ENCODE results near the gene KRTAP5-11. TPM values are rescaled to one million over a fixed set of nuclear protein-coding genes. Genes with fewer than 3 reads are reported as not detected.
"Not testable (repeated sequence)": the region's sequence is repeated elsewhere in the genome, so short reads cannot be mapped to it uniquely, and the experiment has no call there.

KRTAP5-11 gene
- total RNA-seq, 1 donor from 2014 or later: not detected

- DNase-seq (ENCODE audit: low spot score in 2 of 2): no peak
- H3K9me3 ChIP-seq: no peaks in the 10 kb centered on the region
- intact Hi-C loops (cut with DNase I): no loop called here
Observed at GRCh38 chr11:71545405-71545966, 37.2 kb downstream of the KRTAP5-11 start.

GRCh38 chr11:71544525-71545214, 38.0 kb downstream of the KRTAP5-11 start:
- intact Hi-C loops (cut with DNase I): no loop called here
- TF ChIP-seq CTCF (IDR thresholded peaks at IDR 0.05): no peak

More at GRCh38 chr11:71545405-71545966, 37.2 kb downstream of the KRTAP5-11 start:
- Histone ChIP-seq H3K4me1 (no peaks in the 10 kb centered on the region), H3K4me3 (no peak overlapping the region), H3K36me3 (no peaks in the 10 kb centered on the region), H3K27ac (no peak overlapping the region), H3K27me3 (no peaks in the 10 kb centered on the region)
- no peak for TF ChIP-seq CTCF (IDR thresholded peaks at IDR 0.05)

GRCh38 chr11:71543866-71544265, 38.8 kb downstream of the KRTAP5-11 start:
- intact Hi-C loops (cut with DNase I): no loop called here
- H3K27me3 ChIP-seq: no peaks in the 10 kb centered on the region
- TF ChIP-seq CTCF (IDR thresholded peaks at IDR 0.05): no peak

More at GRCh38 chr11:71544525-71545214, 38.0 kb downstream of the KRTAP5-11 start:
- H3K9me3 ChIP-seq: no peaks in the 10 kb centered on the region
- H3K27ac ChIP-seq: no peak overlapping the region
- H3K4me3 ChIP-seq: no peak overlapping the region
- no peaks in the 10 kb centered on the region for H3K36me3 ChIP-seq
- no peaks in the 10 kb centered on the region for H3K27me3 ChIP-seq
- H3K4me1 ChIP-seq: no peaks in the 10 kb centered on the region
- no peak for DNase-seq (ENCODE audit: low spot score in 2 of 2)

GRCh38 chr11:71542879-71543777, 39.5 kb downstream of the KRTAP5-11 start:
- Histone ChIP-seq H3K9me3 (no peaks in the 10 kb centered on the region), H3K36me3 (no peaks in the 10 kb centered on the region), H3K4me1 (no peaks in the 10 kb centered on the region), H3K27ac (no peak overlapping the region), H3K27me3 (no peaks in the 10 kb centered on the region), H3K4me3 (no peak overlapping the region)
- no peak for TF ChIP-seq CTCF (IDR thresholded peaks at IDR 0.05)
- intact Hi-C loops (cut with DNase I): no loop called here
- DNase-seq (ENCODE audit: low spot score in 2 of 2): no peak

More at GRCh38 chr11:71543866-71544265, 38.8 kb downstream of the KRTAP5-11 start:
- H3K4me3 ChIP-seq: no peak overlapping the region
- no peak for DNase-seq (ENCODE audit: low spot score in 2 of 2)
- H3K9me3 ChIP-seq: no peaks in the 10 kb centered on the region
- no peaks in the 10 kb centered on the region for H3K36me3 ChIP-seq
- H3K4me1 ChIP-seq: no peaks in the 10 kb centered on the region
- H3K27ac ChIP-seq: no peak overlapping the region

GRCh38 chr11:71542382-71542781, 40.3 kb downstream of the KRTAP5-11 start:
- Histone ChIP-seq H3K27ac (no peak overlapping the region), H3K36me3 (no peaks in the 10 kb centered on the region), H3K4me3 (no peak overlapping the region), H3K27me3 (no peaks in the 10 kb centered on the region), H3K9me3 (no peaks in the 10 kb centered on the region), H3K4me1 (no peaks in the 10 kb centered on the region)
- TF ChIP-seq CTCF (IDR thresholded peaks at IDR 0.05): no peak
- no peak for DNase-seq (ENCODE audit: low spot score in 2 of 2)
- intact Hi-C loops (cut with DNase I): no loop called here

GRCh38 chr11:71540521-71541304, 42.0 kb downstream of the KRTAP5-11 start:
- H3K36me3 ChIP-seq; DNase-seq (ENCODE audit: low spot score in 2 of 2); H3K4me3 ChIP-seq; H3K4me1 ChIP-seq; H3K27me3 ChIP-seq; H3K9me3 ChIP-seq; H3K27ac ChIP-seq; intact Hi-C loops (cut with DNase I): not testable (repeated sequence)

GRCh38 chr11:71539971-71540370, 42.7 kb downstream of the KRTAP5-11 start:
- H3K4me3 ChIP-seq; DNase-seq (ENCODE audit: low spot score in 2 of 2); H3K27me3 ChIP-seq; H3K27ac ChIP-seq; H3K36me3 ChIP-seq; H3K4me1 ChIP-seq; intact Hi-C loops (cut with DNase I); H3K9me3 ChIP-seq: not testable (repeated sequence)

Data from ascending aorta (tissue), 2 donors.